Nucleus accumbens (tissue), 56 donors: ENCODE results near the gene STON2.

Source experiments
- DNase-seq, 56 donors: peaks; one replicate each; lab custom pipeline; 2025; lab: John Stamatoyannopoulos, UW

The STON2 gene

GRCh38 chr14:81418057-81418790, 18.1 kb upstream of the STON2 start:
- no peak for DNase-seq

- no peak for DNase-seq
Measured at GRCh38 chr14:81416981-81417380, 16.9 kb upstream of the STON2 start.

- DNase-seq: no peak
Measured at GRCh38 chr14:81416194-81416952, 16.2 kb upstream of the STON2 start.

GRCh38 chr14:81415781-81416180, 15.7 kb upstream of the STON2 start:
- no peak for DNase-seq

- no peak for DNase-seq
Measured at GRCh38 chr14:81414123-81414522, 14.0 kb upstream of the STON2 start.

- DNase-seq: no peak
Measured at GRCh38 chr14:81412779-81413178, 12.7 kb upstream of the STON2 start.

GRCh38 chr14:81408595-81408994, 8.5 kb upstream of the STON2 start:
- no peak for DNase-seq

- DNase-seq: no peak
Measured at GRCh38 chr14:81406863-81407262, 6.7 kb upstream of the STON2 start.

GRCh38 chr14:81402123-81402495, 2.0 kb upstream of the STON2 start:
- DNase-seq: no peak

GRCh38 chr14:81401420-81402122, 1.4 kb upstream of the STON2 start:
- no peak for DNase-seq

GRCh38 chr14:81400852-81401251, 728 bp upstream of the STON2 start:
- no peak for DNase-seq

- DNase-seq: no peak
Measured at GRCh38 chr14:81398196-81398891, 1.8 kb downstream of the STON2 start.

GRCh38 chr14:81396113-81396512, 4.0 kb downstream of the STON2 start:
- DNase-seq: no peak

GRCh38 chr14:81394739-81395138, 5.4 kb downstream of the STON2 start:
- no peak for DNase-seq

GRCh38 chr14:81392976-81393643, 7.0 kb downstream of the STON2 start:
- DNase-seq: no peak

GRCh38 chr14:81392052-81392451, 8.1 kb downstream of the STON2 start:
- DNase-seq: no peak

- DNase-seq: no peak
Measured at GRCh38 chr14:81390696-81391095, 9.4 kb downstream of the STON2 start.

GRCh38 chr14:81388336-81388735, 11.8 kb downstream of the STON2 start:
- DNase-seq: peak in 5 of 56 donors; percentile 18 to 61 (median 19)

- DNase-seq: no peak
Measured at GRCh38 chr14:81386290-81386745, 13.8 kb downstream of the STON2 start.

- no peak for DNase-seq
Measured at GRCh38 chr14:81385886-81386285, 14.2 kb downstream of the STON2 start.
